GM12892 (cell line): ENCODE measurements around the gene OTOP2.
"Not testable (repeated sequence)": the region's sequence is repeated elsewhere in the genome, so short reads cannot be mapped to it uniquely, and the experiment has no call there.

Experiments
- DNase-seq: peaks from one replicate; pipeline ENCODE4 v3.0.0; 2011; ENCODE audit not compliant: insufficient read length
- FAIRE-seq: peaks from 2 replicates; lab custom pipeline; 2011; peaks lifted over from hg19 to GRCh38; lab: Jason Lieb, UNC
- POLR2A ChIP-seq: IDR thresholded peaks from 2 replicates; pipeline ENCODE4 v1.6.1; 2011; ENCODE audit warnings: low read depth, low read length, control low read depth
- POLR2AphosphoS5 ChIP-seq: IDR thresholded peaks from 2 replicates; pipeline ENCODE4 v1.6.1; 2011; ENCODE audit warnings: low read depth, low read length, control low read depth
- TAF1 ChIP-seq: IDR thresholded peaks from 2 replicates; pipeline ENCODE4 v1.6.1; 2011; ENCODE audit warnings: low read depth, mild to moderate bottlenecking, control low read depth, low read length, borderline replicate concordance

The OTOP2 gene

GRCh38 chr17:74972107-74972972, 48.3 kb downstream of the OTOP2 start, which contains the start of gene HID1:
Gene HID1 (minus strand): TSS chr17:74972759. CDS start chr17:74972656, 103 bp downstream.
- TF ChIP-seq POLR2AphosphoS5 (no peak), TAF1 (no peak), POLR2A (no peak)
- peak; percentile 42 for FAIRE-seq
- DNase-seq: peak; percentile 79

GRCh38 chr17:74972973-74973328, 48.9 kb downstream of the OTOP2 start:
- TF ChIP-seq TAF1: no peak
- no peak for TF ChIP-seq POLR2A
- TF ChIP-seq POLR2AphosphoS5: no peak
- DNase-seq (no peak), FAIRE-seq (no peak)

GRCh38 chr17:74975943-74976342, 51.9 kb downstream of the OTOP2 start:
- TF ChIP-seq TAF1 (no peak), POLR2A (no peak), POLR2AphosphoS5 (no peak)
- FAIRE-seq (no peak), DNase-seq (no peak)

GRCh38 chr17:74977802-74978201, 53.7 kb downstream of the OTOP2 start:
- DNase-seq: no peak
- no peak for FAIRE-seq
- TF ChIP-seq TAF1: no peak
- no peak for TF ChIP-seq POLR2AphosphoS5
- TF ChIP-seq POLR2A: no peak

GRCh38 chr17:74978240-74978639, 54.2 kb downstream of the OTOP2 start:
- FAIRE-seq (no peak), DNase-seq (no peak)
- TF ChIP-seq POLR2A (no peak), TAF1 (no peak), POLR2AphosphoS5 (no peak)

GRCh38 chr17:74979408-74980146, 55.5 kb downstream of the OTOP2 start:
- FAIRE-seq: no peak
- DNase-seq: no peak
- no peak for TF ChIP-seq POLR2A
- TF ChIP-seq TAF1: no peak
- TF ChIP-seq POLR2AphosphoS5: no peak

- TF ChIP-seq POLR2AphosphoS5 (no peak), TAF1 (no peak), POLR2A (no peak)
- no peak for DNase-seq
- FAIRE-seq: no peak
Measured at GRCh38 chr17:74981318-74981978, 57.4 kb downstream of the OTOP2 start.

GRCh38 chr17:74981979-74982662, 58.0 kb downstream of the OTOP2 start:
- no peak for TF ChIP-seq POLR2AphosphoS5
- no peak for TF ChIP-seq TAF1
- no peak for TF ChIP-seq POLR2A
- FAIRE-seq: peak; percentile 50
- peak; percentile 61 for DNase-seq

GRCh38 chr17:74982663-74983313, 58.7 kb downstream of the OTOP2 start:
- FAIRE-seq, DNase-seq: not testable (repeated sequence)
